ENCODE measurements around the gene SNRPD1.
"Not testable (repeated sequence)": the region's sequence is repeated elsewhere in the genome, so short reads cannot be mapped to it uniquely, and the experiment has no call there.

The SNRPD1 gene

GRCh38 chr18:21612125-21613039 lies at the start of gene SNRPD1:
TSS of gene SNRPD1 (plus strand) at chr18:21612314. CDS start at chr18:21612430, 116 bp downstream.
- DNase-seq: peak; percentile 81 to 88

GRCh38 chr18:21571772-21572171 lies 40.3 kb upstream of the SNRPD1 start:
- no peak for DNase-seq

GRCh38 chr18:21575656-21576055 lies 36.5 kb upstream of the SNRPD1 start:
- no peak for DNase-seq

GRCh38 chr18:21584391-21584790 lies 27.7 kb upstream of the SNRPD1 start:
- no peak for DNase-seq

- DNase-seq: not testable (repeated sequence)
Observed at GRCh38 chr18:21592361-21592760, 19.8 kb upstream of the SNRPD1 start.

- peak; percentile 41 to 61 for DNase-seq
Observed at GRCh38 chr18:21593540-21594257, 18.4 kb upstream of the SNRPD1 start.

GRCh38 chr18:21597620-21598019 lies 14.5 kb upstream of the SNRPD1 start:
- no peak for DNase-seq

- peak; percentile 36 to 39 for DNase-seq
Observed at GRCh38 chr18:21598726-21599584, 13.2 kb upstream of the SNRPD1 start.

- peak; percentile 8 to 87 for DNase-seq
Observed at GRCh38 chr18:21599585-21600525, 12.3 kb upstream of the SNRPD1 start.

- peak; percentile 97 for DNase-seq
Observed at GRCh38 chr18:21600526-21601410, 11.3 kb upstream of the SNRPD1 start, which contains the start of gene ESCO1. TSS of gene ESCO1 (minus strand) at chr18:21600704. CDS start at chr18:21574843, 25,861 bp downstream.

- peak; percentile 85 to 90 for DNase-seq
Observed at GRCh38 chr18:21602299-21602587, 9.9 kb upstream of the SNRPD1 start.

GRCh38 chr18:21604671-21605070 lies 7.4 kb upstream of the SNRPD1 start:
- DNase-seq: no peak

GRCh38 chr18:21605213-21605612 lies 6.9 kb upstream of the SNRPD1 start:
- DNase-seq: no peak

GRCh38 chr18:21611401-21612124 lies 551 bp upstream of the SNRPD1 start:
- not testable (repeated sequence) for DNase-seq

- not testable (repeated sequence) for DNase-seq
Observed at GRCh38 chr18:21621640-21622039, 9.5 kb downstream of the SNRPD1 start.

- no peak for DNase-seq
Observed at GRCh38 chr18:21629089-21629832, 17.1 kb downstream of the SNRPD1 start.

- DNase-seq: peak in 1 of 2 experiments; percentile 20
Observed at GRCh38 chr18:21632393-21632792, 20.3 kb downstream of the SNRPD1 start.

GRCh38 chr18:21634588-21635199 lies 22.6 kb downstream of the SNRPD1 start:
- no peak for DNase-seq

- DNase-seq: no peak
Observed at GRCh38 chr18:21636769-21637168, 24.7 kb downstream of the SNRPD1 start.

Data from Kasumi-1 (cell line).